Fibroblast of lung (primary cell): Measurements from ENCODE around the gene SMAD3.

ENCODE experiments used
- CTCF ChIP-seq, 2 donors: IDR thresholded peaks in 1 of 2; conservative IDR thresholded peaks in 1 of 2; 1 replicate in 1 of 2; 2 replicates in 1 of 2; pipeline ENCODE4 v1.5.1; 2011 to 2012; ENCODE audit warnings: low read length in 2 of 2, control low read depth in 1 of 2, inconsistent platforms in 1 of 2, low read depth in 1 of 2, mild to moderate bottlenecking in 1 of 2
- EZH2 ChIP-seq: IDR thresholded peaks from 2 replicates; pipeline ENCODE4 v1.5.1; 2012; ENCODE audit warnings: low read length, control low read depth, mild to moderate bottlenecking; ENCODE audit errors: missing control alignments

- no peak for TF ChIP-seq EZH2
- TF ChIP-seq CTCF (conservative IDR thresholded peaks at IDR 0.05 in 1 of 2, IDR thresholded peaks at IDR 0.05 in 1 of 2; ENCODE audit: low read depth in 1 of 2, low read length in 2 of 2) = no peak
Measured at GRCh38 chr15:67228286-67228685, 162.9 kb downstream of the SMAD3 start.
